GM06990 (cell line): ENCODE results near the gene TMPRSS4.

Experiments used
- DNase-seq: peaks from one replicate; pipeline ENCODE4 v3.0.0-alpha.2; 2011; ENCODE audit not compliant: insufficient read length; ENCODE audit errors: extremely low read depth
- H3K27me3 ChIP-seq: replicated peaks from 2 replicates; pipeline ENCODE4 v1.6.0; 2011; ENCODE audit warnings: low read length; ENCODE audit not compliant: control insufficient read depth, insufficient read depth
- H3K36me3 ChIP-seq: 2 replicates; pipeline ENCODE4 v1.5.1; 2011; ENCODE audit warnings: low read length; ENCODE audit not compliant: control insufficient read depth, insufficient read depth
- H3K4me3 ChIP-seq: replicated peaks from 2 replicates; pipeline ENCODE4 v1.5.1; 2011; ENCODE audit warnings: low read depth, mild to moderate bottlenecking, control low read depth, low read length
- CTCF ChIP-seq: IDR thresholded peaks from 2 replicates; pipeline ENCODE4 v1.5.1; 2011; ENCODE audit warnings: low read length, control low read depth, mild to moderate bottlenecking, inconsistent platforms; ENCODE audit not compliant: insufficient read depth, poor library complexity, severe bottlenecking

Gene TMPRSS4

GRCh38 chr11:118108513-118108912, 31.6 kb downstream of the TMPRSS4 start:
- no peak for TF ChIP-seq CTCF
- Histone ChIP-seq H3K27me3 (no peaks in the 10 kb centered on the region; the same call in 1 of the 2 replicates), H3K4me3 (no peak overlapping the region), H3K36me3 (no peaks in the 10 kb centered on the region)
- DNase-seq = no peak

DNA sequence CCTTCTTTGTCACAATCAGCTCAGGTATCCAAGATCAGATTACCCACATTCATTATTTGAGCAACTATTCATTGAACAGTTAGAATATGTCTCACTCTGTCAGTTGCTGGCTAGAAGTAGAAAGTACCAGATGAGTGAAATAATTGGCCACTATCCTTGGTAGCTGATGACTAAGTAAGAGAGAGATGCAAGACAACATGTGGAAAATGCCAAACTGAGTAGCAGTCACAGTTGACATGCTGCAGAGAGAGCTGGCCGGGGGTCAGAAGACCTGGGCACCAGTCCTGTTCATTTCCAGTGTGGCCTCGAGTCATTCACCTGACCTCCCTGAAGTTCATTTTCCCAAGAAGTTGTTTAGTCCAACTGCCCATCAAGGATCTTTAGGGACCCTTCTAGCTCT, 32.4 kb downstream of the TMPRSS4 start:
- no peak for TF ChIP-seq CTCF
- DNase-seq = no peak

GRCh38 chr11:118111019-118111743, 34.3 kb downstream of the TMPRSS4 start:
- no peak overlapping the region for H3K4me3 ChIP-seq
- DNase-seq = no peak
- H3K27me3 ChIP-seq = peaks cover 1% of the 10 kb centered on the region
- no peaks in the 10 kb centered on the region for H3K36me3 ChIP-seq
- no peak for TF ChIP-seq CTCF

More for the DNA sequence above, 32.4 kb downstream of the TMPRSS4 start:
- no peak overlapping the region for H3K4me3 ChIP-seq
- H3K27me3 ChIP-seq = no peaks in the 10 kb centered on the region; the same call in 1 of the 2 replicates
- no peaks in the 10 kb centered on the region for H3K36me3 ChIP-seq

DNA sequence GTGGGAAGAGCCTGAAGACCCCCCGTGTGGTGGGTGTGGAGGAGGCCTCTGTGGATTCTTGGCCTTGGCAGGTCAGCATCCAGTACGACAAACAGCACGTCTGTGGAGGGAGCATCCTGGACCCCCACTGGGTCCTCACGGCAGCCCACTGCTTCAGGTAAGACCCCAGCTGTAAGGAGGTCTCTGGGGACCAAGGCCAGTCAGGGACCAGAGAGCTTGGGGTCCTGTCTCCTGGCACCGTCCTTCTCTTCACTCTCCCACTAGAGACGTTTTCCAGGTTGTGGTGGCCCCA, 34.8 kb downstream of the TMPRSS4 start:
- no peak for TF ChIP-seq CTCF
- H3K4me3 ChIP-seq = no peak overlapping the region
- peaks cover 1% of the 10 kb centered on the region for H3K27me3 ChIP-seq
- DNase-seq = no peak
- no peaks in the 10 kb centered on the region for H3K36me3 ChIP-seq

DNA sequence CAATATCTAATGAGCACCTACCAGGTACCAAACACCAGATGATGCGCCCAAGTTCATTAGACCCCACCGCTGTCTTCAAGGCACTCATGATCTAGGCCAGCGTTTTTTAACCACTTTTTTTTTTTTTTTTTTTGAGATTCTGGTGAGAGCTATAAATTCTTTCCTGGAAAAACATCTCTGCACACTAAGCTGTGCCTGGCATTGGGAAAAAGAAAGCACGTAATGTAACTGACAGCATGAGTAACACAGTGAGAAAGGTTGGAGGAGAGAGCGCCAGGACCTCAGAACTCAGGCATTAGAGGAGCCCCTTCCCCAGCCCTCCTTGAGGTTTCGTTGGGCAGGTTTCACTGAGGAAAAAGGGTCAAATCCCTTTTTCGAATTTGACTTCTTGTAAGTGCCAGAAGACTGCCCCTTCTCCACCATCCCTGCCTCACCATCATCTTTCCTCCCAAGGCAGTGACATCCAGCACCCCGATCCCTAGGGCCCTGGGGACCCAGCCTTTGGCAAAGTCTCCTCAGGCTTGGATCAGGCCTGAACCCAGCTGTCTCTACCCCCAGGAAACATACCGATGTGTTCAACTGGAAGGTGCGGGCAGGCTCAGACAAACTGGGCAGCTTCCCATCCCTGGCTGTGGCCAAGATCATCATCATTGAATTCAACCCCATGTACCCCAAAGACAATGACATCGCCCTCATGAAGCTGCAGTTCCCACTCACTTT, 36.0 kb downstream of the TMPRSS4 start:
- Histone ChIP-seq H3K4me3 (no peak overlapping the region), H3K27me3 (peaks cover 1% of the 10 kb centered on the region), H3K36me3 (no peaks in the 10 kb centered on the region)
- TF ChIP-seq CTCF = no peak
- no peak for DNase-seq

- no peak for TF ChIP-seq CTCF
- no peaks in the 10 kb centered on the region for H3K36me3 ChIP-seq
- peaks cover 1% of the 10 kb centered on the region for H3K27me3 ChIP-seq
- H3K4me3 ChIP-seq = no peak overlapping the region
- no peak for DNase-seq
Measured at GRCh38 chr11:118114266-118114665, 37.4 kb downstream of the TMPRSS4 start.
